Measurements from ENCODE around the gene VPS36. TPM values are rescaled to one million over a fixed set of nuclear protein-coding genes. Genes with fewer than 3 reads are reported as not detected.
"Not testable (repeated sequence)": the region's sequence is repeated elsewhere in the genome, so short reads cannot be mapped to it uniquely, and the experiment has no call there.

Gene VPS36
- total RNA-seq: 10 to 100 TPM; 34.1 to 38.5 TPM
- long read RNA-seq, full-length matches to known transcripts: 24 of 49 reads
- long read RNA-seq, partial matches to known transcripts: 7 of 49 reads
- long read RNA-seq, other reads (novel, unspliced or antisense): 18 of 49 reads

- DNase-seq: peak; percentile 97
- peak; percentile 92 to 95 for ATAC-seq
- intact Hi-C loops (cut with DNase I): loop anchor here (1.0 to 10.0 kb wide), 3 partner anchors 55 to 255 kb away; no protein-coding TSS in a partner anchor
Measured at GRCh38 chr13:52450012-52450792, at the start of gene VPS36. Gene VPS36, minus strand, starts transcription at chr13:52450634. Its CDS starts 40 bp downstream, at chr13:52450594.

- ATAC-seq; intact Hi-C loops (cut with DNase I); DNase-seq: not testable (repeated sequence)
Measured at GRCh38 chr13:52497979-52498378, 47.5 kb upstream of the VPS36 start.

GRCh38 chr13:52494241-52494640, 43.8 kb upstream of the VPS36 start:
- DNase-seq; intact Hi-C loops (cut with DNase I): not testable (repeated sequence)

GRCh38 chr13:52491015-52491414, 40.6 kb upstream of the VPS36 start:
- ATAC-seq; intact Hi-C loops (cut with DNase I); DNase-seq: not testable (repeated sequence)

More at GRCh38 chr13:52494241-52494640, 43.8 kb upstream of the VPS36 start:
- not testable (repeated sequence) for ATAC-seq

- intact Hi-C loops (cut with DNase I); ATAC-seq: not testable (repeated sequence)
Measured at GRCh38 chr13:52488763-52489162, 38.3 kb upstream of the VPS36 start.

GRCh38 chr13:52487078-52487477, 36.6 kb upstream of the VPS36 start:
- DNase-seq; intact Hi-C loops (cut with DNase I); ATAC-seq: not testable (repeated sequence)

More at GRCh38 chr13:52488763-52489162, 38.3 kb upstream of the VPS36 start:
- not testable (repeated sequence) for DNase-seq

- ATAC-seq; intact Hi-C loops (cut with DNase I); DNase-seq: not testable (repeated sequence)
Measured at GRCh38 chr13:52480677-52481428, 30.4 kb upstream of the VPS36 start.

GRCh38 chr13:52468487-52468886, 18.1 kb upstream of the VPS36 start:
- ATAC-seq; intact Hi-C loops (cut with DNase I): not testable (repeated sequence)

GRCh38 chr13:52463526-52463925, 13.1 kb upstream of the VPS36 start:
- ATAC-seq: no peak
- intact Hi-C loops (cut with DNase I): no loop called here
- no peak for DNase-seq

More at GRCh38 chr13:52468487-52468886, 18.1 kb upstream of the VPS36 start:
- not testable (repeated sequence) for DNase-seq

- no peak for ATAC-seq
- DNase-seq: no peak
- intact Hi-C loops (cut with DNase I): no loop called here
Measured at GRCh38 chr13:52461265-52461664, 10.8 kb upstream of the VPS36 start.

GRCh38 chr13:52459668-52460067, 9.2 kb upstream of the VPS36 start:
- DNase-seq: no peak
- ATAC-seq: no peak
- intact Hi-C loops (cut with DNase I): loop anchor here (10.0 kb wide), 2 partner anchors 65 to 265 kb away; no protein-coding TSS in a partner anchor

GRCh38 chr13:52455677-52456041, 5.2 kb upstream of the VPS36 start:
- peak; percentile 73 to 79 for ATAC-seq
- DNase-seq: peak; percentile 77
- intact Hi-C loops (cut with DNase I): loop anchor here (10.0 kb wide), 2 partner anchors 61 to 261 kb away; no protein-coding TSS in a partner anchor

GRCh38 chr13:52454820-52455676, 4.6 kb upstream of the VPS36 start, which contains the start of gene CKAP2:
Gene CKAP2, plus strand, starts transcription at chr13:52455478. Its CDS starts 79 bp downstream, at chr13:52455557.
- ATAC-seq (peak; percentile 90 to 96), DNase-seq (peak; percentile 96)
- intact Hi-C loops (cut with DNase I): loop anchor here (10.0 kb wide), 2 partner anchors 60 to 260 kb away; no protein-coding TSS in a partner anchor

GRCh38 chr13:52454459-52454819, 4.0 kb upstream of the VPS36 start:
- DNase-seq (no peak), ATAC-seq (no peak)
- intact Hi-C loops (cut with DNase I): loop anchor here (10.0 kb wide), 2 partner anchors 60 to 260 kb away; no protein-coding TSS in a partner anchor

- DNase-seq (no peak), ATAC-seq (no peak)
- intact Hi-C loops (cut with DNase I): loop anchor here (10.0 kb wide), 2 partner anchors 58 to 258 kb away; no protein-coding TSS in a partner anchor
Measured at GRCh38 chr13:52452470-52452869, 2.0 kb upstream of the VPS36 start.

- intact Hi-C loops (cut with DNase I): loop anchor here (10.0 kb wide), 2 partner anchors 56 to 256 kb away; no protein-coding TSS in a partner anchor
- DNase-seq (no peak), ATAC-seq (no peak)
Measured at GRCh38 chr13:52451135-52451804, 836 bp upstream of the VPS36 start.

- intact Hi-C loops (cut with DNase I): loop anchor here (1.0 to 10.0 kb wide), 3 partner anchors 56 to 256 kb away; no protein-coding TSS in a partner anchor
- DNase-seq (no peak), ATAC-seq (no peak)
Measured at GRCh38 chr13:52450793-52451116, 321 bp upstream of the VPS36 start.

Data from left cardiac atrium (tissue), 4 donors.